ENCODE data around the gene PLA2G2F. TPM values are rescaled to one million over a fixed set of nuclear protein-coding genes. Genes with fewer than 3 reads are reported as not detected.

PLA2G2F gene
- polyA plus RNA-seq, 12 donors = not detected

DNA sequence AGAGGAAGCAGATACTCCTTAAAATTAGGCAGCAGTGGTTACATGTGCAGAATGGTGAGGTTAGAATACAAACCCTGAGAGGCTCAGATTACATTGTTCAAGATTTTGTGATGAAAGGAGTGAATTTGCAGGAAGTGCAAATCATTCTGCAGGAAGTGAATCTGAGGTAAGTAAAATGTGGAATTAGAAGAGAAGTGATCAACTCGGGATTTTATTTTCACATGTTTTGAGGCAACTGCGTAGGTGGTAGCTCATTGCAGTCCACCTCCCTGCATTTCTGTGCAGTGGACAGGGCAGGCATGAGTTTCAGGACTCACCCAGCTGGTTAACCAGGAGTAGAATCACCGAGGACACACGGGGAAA is 49.3 kb downstream of the PLA2G2F start:
- DNase-seq = no peak

GRCh38 chr1:20189664-20190063 is 50.5 kb downstream of the PLA2G2F start:
- DNase-seq = no peak

DNA sequence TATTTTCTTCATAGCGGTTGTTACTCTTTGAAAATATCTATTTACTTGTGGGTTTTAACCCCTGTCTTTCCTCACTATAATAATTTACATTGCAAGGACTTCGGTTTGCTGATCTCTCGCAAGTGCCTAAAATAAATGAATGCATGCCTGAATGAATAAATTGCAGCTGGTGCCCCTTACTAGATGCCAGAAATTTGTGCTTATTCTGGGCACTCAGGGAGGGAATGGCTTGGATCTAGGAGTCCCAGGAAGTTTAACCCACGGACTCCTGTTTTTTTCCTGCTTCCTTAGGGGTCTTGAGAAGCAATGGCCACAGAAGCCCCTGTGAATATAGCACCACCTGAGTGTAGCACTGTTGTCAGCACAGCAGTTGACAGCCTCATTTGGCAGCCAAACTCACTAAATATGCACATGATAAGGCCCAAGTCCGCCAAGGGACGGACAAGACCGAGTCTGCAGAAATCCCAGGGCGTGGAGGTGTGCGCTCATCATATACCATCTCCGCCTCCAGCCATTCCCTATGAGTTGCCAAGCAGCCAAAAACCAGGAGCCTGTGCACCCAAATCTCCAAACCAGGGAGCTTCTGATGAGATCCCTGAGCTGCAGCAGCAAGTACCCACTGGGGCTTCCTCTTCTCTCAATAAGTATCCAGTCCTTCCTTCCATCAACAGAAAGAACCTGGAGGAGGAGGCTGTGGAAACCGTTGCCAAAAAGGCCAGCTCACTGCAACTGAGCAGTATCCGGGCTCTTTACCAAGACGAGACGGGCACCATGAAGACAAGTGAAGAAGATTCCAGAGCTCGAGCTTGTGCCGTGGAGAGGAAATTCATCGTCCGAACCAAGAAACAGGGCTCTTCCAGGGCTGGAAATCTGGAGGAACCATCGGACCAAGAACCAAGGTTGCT is 51.4 kb downstream of the PLA2G2F start:
- DNase-seq = no peak

DNA sequence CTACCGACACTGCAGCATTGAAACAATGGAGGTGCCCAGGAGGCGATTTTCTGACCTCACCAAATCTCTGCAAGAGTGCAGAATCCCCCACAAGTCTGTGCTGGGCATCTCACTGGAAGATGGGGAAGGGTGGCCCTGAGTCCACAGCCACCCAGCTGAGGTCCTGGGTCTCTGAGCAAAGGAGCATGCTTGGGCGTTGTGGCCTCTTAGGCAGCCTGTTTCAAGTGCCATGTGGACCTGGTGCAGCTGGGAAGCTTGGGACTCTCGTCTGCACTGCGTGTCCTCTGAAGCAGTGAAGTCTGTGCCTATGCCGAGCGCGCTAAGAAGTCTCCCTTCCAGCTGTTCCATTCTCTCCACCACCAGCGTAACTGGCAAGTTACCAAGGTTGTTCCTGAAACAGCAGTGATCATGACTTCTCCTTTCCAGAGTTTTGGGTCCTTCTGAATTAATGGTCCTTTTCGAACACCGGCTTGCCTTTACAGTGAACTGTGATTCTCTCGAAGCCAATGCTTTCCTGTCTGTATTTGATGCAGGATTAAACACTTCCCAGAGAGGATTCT is 52.2 kb downstream of the PLA2G2F start:
- DNase-seq = no peak

GRCh38 chr1:20192364-20192763 is 53.2 kb downstream of the PLA2G2F start:
- no peak for DNase-seq

DNA sequence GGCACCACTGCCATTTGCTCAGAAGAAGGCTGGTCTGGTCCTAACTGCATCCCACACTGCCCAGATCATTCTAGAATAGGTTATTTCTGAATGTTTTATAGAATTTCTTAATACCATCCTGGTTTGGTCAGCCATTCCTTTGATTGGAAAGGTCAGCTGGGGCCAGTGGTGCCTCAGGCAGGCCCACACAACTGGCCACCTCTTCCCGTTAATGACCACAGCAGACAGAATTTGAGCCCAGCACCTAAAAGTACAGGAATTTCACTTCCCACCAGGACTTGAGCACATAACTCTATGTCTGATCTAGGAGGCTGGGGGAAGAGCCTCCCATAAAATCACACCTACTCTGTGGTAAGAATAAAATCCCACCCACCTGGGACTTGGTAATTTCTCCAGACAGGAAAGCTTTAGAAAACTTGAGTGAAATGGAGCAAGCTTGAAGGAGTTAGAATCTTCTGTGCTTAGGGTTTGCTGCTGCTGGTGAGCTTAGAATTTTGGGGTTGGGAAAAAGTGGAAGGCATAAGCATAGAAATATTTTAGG is 53.8 kb downstream of the PLA2G2F start:
- DNase-seq = no peak

DNA sequence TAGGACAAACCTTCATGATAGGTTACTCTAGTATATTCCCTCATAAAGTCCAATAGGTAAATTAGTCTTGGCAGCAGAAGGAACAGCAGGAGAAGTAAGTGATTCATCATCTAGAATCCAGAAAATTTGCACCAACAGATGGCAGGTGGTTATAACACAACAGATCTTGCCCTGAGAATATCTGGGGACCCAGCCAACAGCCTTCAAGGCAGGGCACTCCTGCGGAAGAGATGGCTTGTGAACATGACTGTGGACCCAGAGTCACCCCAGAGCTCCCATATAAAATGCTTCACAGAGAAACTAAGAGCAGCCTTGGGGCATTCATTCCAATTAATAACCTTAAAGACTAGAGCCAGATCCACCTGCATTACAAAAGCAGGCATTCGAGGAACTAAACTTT is 55.1 kb downstream of the PLA2G2F start:
- DNase-seq = no peak

DNA sequence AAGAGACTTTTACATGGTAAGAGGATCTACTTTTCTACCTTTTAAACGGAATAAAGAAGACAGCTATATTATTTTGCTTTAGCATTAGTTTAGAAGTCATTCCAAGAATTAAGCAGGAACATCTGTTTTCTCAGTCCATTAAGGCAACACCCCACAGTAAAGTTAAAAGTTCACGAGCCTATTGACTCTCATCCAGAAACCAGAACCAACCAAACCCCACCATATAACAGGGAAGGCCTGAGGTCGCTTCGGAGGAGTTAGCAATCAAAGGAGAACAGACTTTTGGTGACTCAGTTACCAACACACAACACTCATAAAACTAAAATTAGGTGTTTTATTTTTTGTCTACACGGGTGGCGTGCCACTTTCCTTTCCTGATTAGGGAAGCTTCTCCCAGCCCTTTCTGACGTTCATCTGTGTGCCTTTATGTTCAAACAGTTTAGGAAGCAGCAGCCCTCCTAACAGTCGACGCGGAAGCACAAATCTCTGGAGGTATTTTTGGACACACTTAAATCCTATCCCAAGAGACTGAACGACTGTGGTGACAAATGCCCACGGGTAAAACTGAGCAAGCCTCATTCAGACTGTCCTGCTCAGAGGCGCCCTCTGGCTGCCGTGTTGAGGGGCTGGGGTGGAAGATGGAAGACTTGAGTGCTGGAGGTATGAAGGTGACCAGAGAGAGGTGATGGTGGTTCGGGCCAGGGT is 55.8 kb downstream of the PLA2G2F start:
- DNase-seq = no peak

DNA sequence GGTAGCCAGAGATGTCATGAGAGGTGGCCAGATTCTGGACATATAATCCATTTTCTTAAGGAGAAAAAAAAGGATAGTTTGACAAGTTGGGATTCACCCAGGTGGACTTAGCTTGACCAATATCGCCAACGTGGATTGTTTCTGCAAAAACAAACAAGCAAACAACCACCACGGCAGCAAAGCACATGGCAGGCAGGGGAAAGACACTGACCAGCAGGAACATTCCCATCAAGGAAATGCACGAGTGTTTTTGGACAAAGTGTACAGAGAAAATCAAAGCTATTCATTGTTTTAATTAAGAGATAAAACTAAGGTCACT is 56.3 kb downstream of the PLA2G2F start:
- no peak for DNase-seq

DNA sequence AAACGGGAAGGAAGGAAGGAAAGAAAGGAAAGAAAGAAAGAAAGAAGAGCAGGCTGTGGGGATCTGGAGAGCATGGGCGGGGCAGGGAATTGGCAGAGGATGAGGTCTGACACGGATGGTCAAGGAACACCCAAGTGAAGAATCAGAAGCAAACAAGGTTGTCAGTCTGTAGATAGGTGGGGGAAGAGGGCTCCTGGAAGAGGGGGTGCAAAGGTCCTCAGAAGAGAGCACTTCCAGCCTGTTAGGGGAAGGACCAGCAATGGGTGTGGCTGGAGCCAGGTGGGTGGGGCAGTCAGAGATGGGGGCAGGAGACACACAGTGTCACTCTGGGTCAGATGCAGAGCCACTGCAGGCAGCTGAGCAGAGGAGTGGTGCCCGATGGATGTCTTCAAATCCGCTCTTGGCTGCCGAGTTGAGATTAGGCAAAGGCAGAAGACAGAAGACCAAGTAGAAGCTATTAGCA is 58.2 kb downstream of the PLA2G2F start:
- DNase-seq = no peak

DNA sequence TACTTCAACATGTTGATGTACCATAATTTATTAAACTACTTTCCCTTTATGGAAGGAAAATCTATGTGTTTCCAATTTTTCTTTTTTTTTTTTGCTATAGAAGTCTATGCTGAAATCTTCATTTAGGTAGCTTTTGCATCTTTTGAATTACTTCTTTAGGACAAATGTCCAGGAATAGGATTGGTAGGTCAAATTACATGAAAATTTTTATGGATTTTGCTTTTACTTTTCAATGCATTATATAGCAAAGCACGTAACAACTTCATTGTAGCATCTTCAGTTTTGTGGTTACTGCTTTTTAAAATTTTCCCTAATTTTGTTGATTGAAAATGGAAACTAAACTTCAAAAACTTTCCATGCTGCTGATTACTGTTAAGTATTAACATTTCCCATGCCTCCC is 59.2 kb downstream of the PLA2G2F start:
- DNase-seq = no peak

GRCh38 chr1:20198918-20199317 is 59.8 kb downstream of the PLA2G2F start:
- DNase-seq = no peak

DNA sequence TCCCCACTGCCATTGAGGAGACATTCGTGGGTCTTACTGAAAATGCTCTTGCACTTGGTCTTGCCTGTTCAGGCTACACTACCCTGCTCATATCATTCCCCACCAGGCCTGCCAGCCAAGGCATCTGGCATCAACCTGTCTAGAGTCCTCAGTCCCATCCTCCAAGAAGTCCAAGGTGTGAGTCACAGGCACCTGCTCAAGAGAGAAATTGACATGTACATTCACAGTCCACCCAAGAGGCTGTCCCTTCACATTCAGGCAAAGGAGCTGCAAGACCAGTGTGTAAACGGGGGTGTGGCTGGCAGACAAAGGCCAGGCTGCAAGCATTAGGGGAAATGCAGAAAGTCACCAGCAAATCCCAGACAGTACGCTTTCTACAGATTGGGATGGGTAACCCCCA is 60.3 kb downstream of the PLA2G2F start:
- no peak for DNase-seq

DNA sequence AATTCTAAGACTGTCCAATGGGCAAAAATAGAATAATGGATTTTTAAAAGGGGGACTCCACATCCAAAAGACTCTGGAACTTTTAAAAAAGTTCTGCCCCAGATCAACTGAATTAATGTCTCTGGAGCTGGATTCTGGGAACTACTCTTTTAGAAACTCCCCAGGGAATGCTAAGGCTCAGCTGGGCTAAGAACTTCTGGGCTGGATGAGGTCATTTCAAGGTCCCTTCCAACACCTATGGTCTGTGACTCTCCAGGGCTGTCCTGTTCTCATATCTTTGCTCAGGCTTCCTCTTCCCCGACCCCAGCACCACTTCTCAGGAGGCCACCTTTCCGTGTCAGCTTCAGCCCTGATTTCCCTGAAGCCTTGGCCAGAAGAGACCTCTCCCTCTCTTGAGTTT is 60.7 kb downstream of the PLA2G2F start:
- DNase-seq = no peak

Other genes starting within 250 kb of the PLA2G2F start
- gene PLA2G2E, start 215.7 kb upstream of the PLA2G2F start, polyA plus RNA-seq (ENCODE audit: insufficient read length in 12 of 12) = not detected
- gene PLA2G2A, start 159.7 kb upstream of the PLA2G2F start, polyA plus RNA-seq (ENCODE audit: insufficient read length in 12 of 12) = 10 to 100 TPM in 1 of 12 donors, 1 to 10 TPM in 8, under 1 TPM in 1, not detected in 2; 0.34 to 10.4 (median 1.3) TPM
- under 1 TPM in 7 of 12 donors, not detected in 5; 0.21 to 0.94 (median 0.34) TPM for gene PLA2G5, start 69.1 kb upstream of the PLA2G2F start, polyA plus RNA-seq (ENCODE audit: insufficient read length in 12 of 12)
- gene PLA2G2D, start 19.8 kb upstream of the PLA2G2F start, polyA plus RNA-seq (ENCODE audit: insufficient read length in 12 of 12) = under 1 TPM in 6 of 12 donors, not detected in 6; 0.04 to 0.84 (median 0.09) TPM
- under 1 TPM in 10 of 12 donors, not detected in 2; 0.05 to 0.76 (median 0.23) TPM for gene UBXN10, start 46.8 kb downstream of the PLA2G2F start, polyA plus RNA-seq (ENCODE audit: insufficient read length in 12 of 12)
- under 1 TPM in 3 of 12 donors, not detected in 9; 0.05 to 0.10 (median 0.06) TPM for gene PLA2G2C, start 47.2 kb downstream of the PLA2G2F start, polyA plus RNA-seq (ENCODE audit: insufficient read length in 12 of 12)
- gene VWA5B1, start 151.6 kb downstream of the PLA2G2F start, polyA plus RNA-seq (ENCODE audit: insufficient read length in 12 of 12) = under 1 TPM in 10 of 12 donors, not detected in 2; 0.05 to 0.44 (median 0.16) TPM

All from muscle of arm (tissue), 12 donors.